SK-N-SH (cell line): ENCODE results near the gene ZDHHC18. TPM values are rescaled to one million over a fixed set of nuclear protein-coding genes. Genes with fewer than 3 reads are reported as not detected.
"Not testable (repeated sequence)": the region's sequence is repeated elsewhere in the genome, so short reads cannot be mapped to it uniquely, and the experiment has no call there.

Experiments used
- CTCF ChIA-PET: fragments of 300-600, 350-600 bp; formaldehyde crosslinking; extraction: SDS; loops from one replicate; lab custom pipeline; 2021; lab: Yijun Ruan, JAX
- POLR2A ChIA-PET: fragments of 350-600 bp; sonication (Branson Sonifier 250); formaldehyde crosslinking; extraction: SDS; loops from one replicate; lab custom pipeline; 2020; ENCODE audit warnings: antibody characterized with exemption, inconsistent platforms; lab: Yijun Ruan, JAX
- DNase-seq: peaks from one replicate; pipeline ENCODE4 v3.0.0; 2012
- H2AFZ ChIP-seq: fragments of 200-600 bp; sonication (generic); 2 replicates; pipeline ENCODE4 v1.8.1; 2016; ENCODE audit warnings: antibody characterized with exemption, mild to moderate bottlenecking, low read depth
- H3F3A ChIP-seq: fragments of 200-600 bp; sonication (generic); replicated peaks from 2 replicates; pipeline ENCODE3; 2016; ENCODE audit warnings: antibody characterized with exemption, mild to moderate bottlenecking; ENCODE audit not compliant: insufficient read depth
- H3K27ac ChIP-seq, 2 experiments: fragments of 200-500 bp in 1 of 2; fragments of 200-600 bp in 1 of 2; sonication (Bioruptor generic) in 1 of 2; sonication (generic), shearing (Covaris generic) in 1 of 2; 2 replicates each; pipeline versions ENCODE4 v1.5.1 to v1.6.1; 2014 to 2016; ENCODE audit warnings: low read depth in 2 of 2, inconsistent platforms in 1 of 2, low read length in 1 of 2, mild to moderate bottlenecking in 1 of 2, mixed read lengths in 1 of 2
- H3K27me3 ChIP-seq: fragments of 200-600 bp; sonication (generic), shearing (Covaris generic); 2 replicates; pipeline ENCODE4 v1.6.1; 2016; ENCODE audit warnings: mixed run types; ENCODE audit not compliant: insufficient read depth
- H3K36me3 ChIP-seq, 2 experiments: fragments of 200-500 bp in 1 of 2; fragments of 200-600 bp in 1 of 2; sonication (Bioruptor generic) in 1 of 2; sonication (generic) in 1 of 2; replicated peaks in 1 of 2; 2 replicates each; pipeline versions ENCODE3 to v1.5.1; 2014 to 2016; ENCODE audit warnings: low read length in 1 of 2, mild to moderate bottlenecking in 1 of 2; ENCODE audit not compliant: insufficient read depth in 2 of 2, control insufficient read depth in 1 of 2
- H3K4me1 ChIP-seq, 2 experiments: fragments of 200-500 bp in 1 of 2; fragments of 200-600 bp in 1 of 2; sonication (Bioruptor generic) in 1 of 2; sonication (generic), shearing (Covaris generic) in 1 of 2; 2 replicates each; pipeline versions ENCODE4 v1.5.1 to v1.6.1; 2014 to 2016; ENCODE audit warnings: low read depth in 1 of 2, low read length in 1 of 2, mixed run types in 1 of 2; ENCODE audit not compliant: insufficient read depth in 2 of 2, control insufficient read depth in 1 of 2
- H3K4me2 ChIP-seq: fragments of 200-600 bp; sonication (generic), shearing (Covaris generic); 2 replicates; pipeline ENCODE4 v1.6.1; 2017; ENCODE audit warnings: mixed run types
- H3K4me3 ChIP-seq, 2 experiments: fragments of 200-500 bp in 1 of 2; fragments of 200-600 bp in 1 of 2; sonication (Bioruptor generic) in 1 of 2; sonication (generic), shearing (Covaris generic) in 1 of 2; 2 replicates each; pipeline versions ENCODE4 v1.5.1 to v1.8.1; 2014 to 2016; ENCODE audit warnings: low read depth in 2 of 2, inconsistent platforms in 1 of 2, low read length in 1 of 2, mild to moderate bottlenecking in 1 of 2, mixed read lengths in 1 of 2, moderate library complexity in 1 of 2
- H3K79me2 ChIP-seq: fragments of 200-600 bp; sonication (generic); 2 replicates; pipeline ENCODE4 v1.8.1; 2017; ENCODE audit warnings: mild to moderate bottlenecking; ENCODE audit not compliant: insufficient read depth
- H3K9ac ChIP-seq: fragments of 200-600 bp; sonication (generic); 2 replicates; pipeline ENCODE4 v1.6.1; 2017; ENCODE audit warnings: mixed run types
- H3K9me2 ChIP-seq: fragments of 200-600 bp; sonication (generic); 2 replicates; pipeline ENCODE4 v1.6.1; 2017; ENCODE audit warnings: mixed run types
- H3K9me3 ChIP-seq: fragments of 200-600 bp; sonication (generic); 2 replicates; pipeline ENCODE4 v1.6.1; 2017; ENCODE audit warnings: mixed run types, mild to moderate bottlenecking, moderate library complexity
- H4K20me1 ChIP-seq: fragments of 200-600 bp; sonication (generic); 2 replicates; pipeline ENCODE4 v1.6.1; 2017; ENCODE audit warnings: mild to moderate bottlenecking, mixed run types; ENCODE audit not compliant: insufficient read depth
- EZH2phosphoT487 ChIP-seq: fragments of 200-600 bp; sonication (generic); IDR thresholded peaks from 2 replicates; pipeline ENCODE4 v1.6.1; 2017; ENCODE audit warnings: low read depth, mixed run types, mild to moderate bottlenecking, antibody characterized with exemption, moderate library complexity, borderline replicate concordance
- JUND ChIP-seq: IDR thresholded peaks from 2 replicates; pipeline ENCODE4 v1.4.0; 2012
- REST ChIP-seq: IDR thresholded peaks from 2 replicates; pipeline ENCODE4 v1.6.1; 2012; ENCODE audit warnings: mild to moderate bottlenecking, low read depth, low read length, moderate library complexity
- SMC3 ChIP-seq: IDR thresholded peaks from 2 replicates; pipeline ENCODE4 v1.6.1; 2012; ENCODE audit warnings: low read depth, low read length, improper control_type of control experiment
- TAF1 ChIP-seq: IDR thresholded peaks from 2 replicates; pipeline ENCODE4 v1.6.1; 2012; ENCODE audit warnings: low read depth, mild to moderate bottlenecking, low read length, moderate library complexity, borderline replicate concordance
- TEAD4 ChIP-seq: IDR thresholded peaks from 2 replicates; pipeline ENCODE4 v1.4.0; 2012; ENCODE audit warnings: mild to moderate bottlenecking, borderline replicate concordance; ENCODE audit not compliant: insufficient read depth
- USF2 ChIP-seq: fragments of 150-350 bp; IDR thresholded peaks from 2 replicates; pipeline ENCODE4 v1.6.1; 2017; ENCODE audit warnings: antibody characterized with exemption, low read length, low read depth, borderline replicate concordance
- WGBS: methylation state at CpG from one replicate; pipeline ENCODE4 v1.1.6; 2017; ENCODE audit warnings: low lambda C conversion rate; 5-methylcytosine and 5-hydroxymethylcytosine counted together
- polyA plus RNA-seq, 3 experiments: library from polyadenylated mRNA; depleted of rRNA; stranded (reverse); fragments of >200 nt; gene quantifications; 2 replicates each; pipeline ENCODE4 v1.2.3, GENCODE V29; 2012

The ZDHHC18 gene
- polyA plus RNA-seq, 1 of the 3 experiments (the other 2 are of a cell fraction): 33.0 TPM

GRCh38 chr1:26839779-26840178, 13.3 kb downstream of the ZDHHC18 start:
- H3K9me3 ChIP-seq: no peaks in the 10 kb centered on the region
- H3K36me3 ChIP-seq: peaks cover 17 to 21% of the 10 kb centered on the region in 2 experiments
- no peak overlapping the region for H3K4me3 ChIP-seq
- CTCF ChIA-PET: interaction anchor here (0.8 kb wide), 1 partner anchor 19 kb away, joined by 4 read pairs; no protein-coding TSS in a partner anchor
- H3K9ac ChIP-seq: no peak overlapping the region
- H3F3A ChIP-seq: peaks cover 9% of the 10 kb centered on the region
- H2AFZ ChIP-seq: no peak overlapping the region
- no peaks in the 10 kb centered on the region for H3K27me3 ChIP-seq
- WGBS: 90% methylated on average over 6 of the region's 6 CpGs
- POLR2A ChIA-PET: no interaction called here
- DNase-seq: no peak
- H3K27ac ChIP-seq: no peak overlapping the region
- peaks cover 13% of the 10 kb centered on the region; the same call in 1 of the 2 replicates for H3K79me2 ChIP-seq
- H3K9me2 ChIP-seq: no peaks in the 10 kb centered on the region
- no peaks in the 10 kb centered on the region for H3K4me1 ChIP-seq
- TF ChIP-seq TEAD4: no peak
- no peak for TF ChIP-seq SMC3
- no peak for TF ChIP-seq JUND
- TF ChIP-seq USF2: no peak
- no peak for TF ChIP-seq EZH2phosphoT487
- TF ChIP-seq TAF1: no peak
- H3K4me2 ChIP-seq: no peak overlapping the region
- H4K20me1 ChIP-seq: no peaks in the 10 kb centered on the region

- ChIA-PET CTCF (interaction anchor here (1.2 kb wide), 1 partner anchor 243 kb away, joined by 4 read pairs; no protein-coding TSS in a partner anchor), POLR2A (no interaction called here)
- Histone ChIP-seq H2AFZ (no peak overlapping the region), H3K4me3 (no peak overlapping the region), H3F3A (peaks cover 13% of the 10 kb centered on the region), H3K9ac (no peak overlapping the region), H3K36me3 (peaks cover 9 to 16% of the 10 kb centered on the region in 2 experiments), H3K9me3 (no peaks in the 10 kb centered on the region), H3K79me2 (peaks cover 19% of the 10 kb centered on the region; the same call in 1 of the 2 replicates), H3K9me2 (no peaks in the 10 kb centered on the region), H3K4me1 (peaks cover 0 to 8% of the 10 kb centered on the region in 2 experiments; a peak in 1 of 4 replicates), H3K4me2 (no peak overlapping the region), H3K27ac (no peak overlapping the region), H3K27me3 (no peaks in the 10 kb centered on the region), H4K20me1 (no peaks in the 10 kb centered on the region)
- TF ChIP-seq REST: no peak
- no peak for DNase-seq
- WGBS: 93% methylated on average over 10 of the region's 13 CpGs
Observed at GRCh38 chr1:26844424-26845196, 18.1 kb downstream of the ZDHHC18 start.

GRCh38 chr1:26847826-26848225, 21.3 kb downstream of the ZDHHC18 start:
- peaks cover 13 to 35% of the 10 kb centered on the region in 2 experiments for H3K36me3 ChIP-seq
- H3K4me2 ChIP-seq, H3K4me1 ChIP-seq, DNase-seq, H3K9me3 ChIP-seq, H3K4me3 ChIP-seq, H4K20me1 ChIP-seq, POLR2A ChIA-PET, H3K9ac ChIP-seq, H3K27me3 ChIP-seq, H2AFZ ChIP-seq, H3K9me2 ChIP-seq: not testable (repeated sequence)
- H3K79me2 ChIP-seq: peaks cover 15% of the 10 kb centered on the region; the same call in 1 of the 2 replicates
- H3F3A ChIP-seq: peaks cover 18% of the 10 kb centered on the region
- CTCF ChIA-PET: interaction anchor here (0.7 kb wide), 1 partner anchor 32 kb away, joined by 3 read pairs; no protein-coding TSS in a partner anchor
- 84% methylated on average over 6 of the region's 6 CpGs for WGBS
- peak overlapping the region in 1 of 2 experiments; percentile 80; a peak in 1 of 4 replicates for H3K27ac ChIP-seq
